ENCODE measurements around the gene OR4C11. TPM values are rescaled to one million over a fixed set of nuclear protein-coding genes. Genes with fewer than 3 reads are reported as not detected.

The OR4C11 gene, protein sequence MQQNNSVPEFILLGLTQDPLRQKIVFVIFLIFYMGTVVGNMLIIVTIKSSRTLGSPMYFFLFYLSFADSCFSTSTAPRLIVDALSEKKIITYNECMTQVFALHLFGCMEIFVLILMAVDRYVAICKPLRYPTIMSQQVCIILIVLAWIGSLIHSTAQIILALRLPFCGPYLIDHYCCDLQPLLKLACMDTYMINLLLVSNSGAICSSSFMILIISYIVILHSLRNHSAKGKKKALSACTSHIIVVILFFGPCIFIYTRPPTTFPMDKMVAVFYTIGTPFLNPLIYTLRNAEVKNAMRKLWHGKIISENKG
- total RNA-seq = not detected in 2 replicates

DNA sequence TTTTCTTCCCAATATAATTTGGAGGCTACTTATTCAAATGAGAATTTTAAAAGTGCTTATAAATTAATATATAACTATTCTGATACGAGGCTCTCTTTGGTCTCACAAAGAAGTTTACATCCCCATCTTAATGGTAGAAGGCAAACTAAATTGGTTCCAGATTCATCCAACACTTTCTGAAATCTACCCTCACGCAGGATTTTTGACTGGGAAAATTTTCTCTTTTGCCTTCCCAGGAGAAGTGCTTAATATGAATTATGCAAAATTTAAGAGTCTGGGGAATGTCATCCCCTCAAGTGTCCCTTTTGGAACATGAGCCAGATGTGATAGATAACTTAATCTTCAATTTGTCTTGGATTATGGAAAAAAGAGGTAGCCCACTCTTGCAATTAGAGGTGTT is at the start of gene OR4C11:
Gene OR4C11, minus strand, starts transcription at position 101 of the 400 bp plus-strand sequence. CDS start 3,272 bp downstream, outside the sequence.

GRCh38 chr11:55648027-55648426 is 40.6 kb upstream of the OR4C11 start, which contains the start of gene OR4S2:
Gene OR4S2, plus strand, starts transcription at chr11:55648327. Its CDS starts 2,577 bp downstream, at chr11:55650904.

DNA sequence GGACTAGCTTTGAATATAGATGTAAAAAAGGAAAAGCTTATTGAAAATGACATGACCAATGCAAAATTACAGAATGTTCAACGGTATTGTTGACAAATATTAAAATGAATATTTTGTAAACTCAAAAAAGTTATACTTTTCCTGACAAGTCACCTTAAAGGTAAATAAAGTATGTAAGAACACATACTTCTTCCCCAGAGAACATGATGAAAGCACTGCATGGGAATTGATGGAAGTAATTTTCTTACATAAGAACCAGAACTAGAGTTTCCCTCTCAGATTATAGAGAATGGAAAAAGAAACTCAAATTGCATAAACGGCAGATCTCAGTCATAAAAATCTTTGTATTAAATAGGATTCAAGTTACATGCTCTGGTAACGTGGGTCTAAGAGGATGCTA is 27.4 kb upstream of the OR4C11 start, which contains the start of gene OR4P4:
Gene OR4P4, plus strand, starts transcription at position 301 of the 400 bp plus-strand sequence.

GRCh38 chr11:55571828-55572227 is 35.6 kb downstream of the OR4C11 start, which contains the start of gene OR4C16:
Gene OR4C16, plus strand, starts transcription at chr11:55572128. Its CDS starts 0 bp downstream, at chr11:55572128.

DNA sequence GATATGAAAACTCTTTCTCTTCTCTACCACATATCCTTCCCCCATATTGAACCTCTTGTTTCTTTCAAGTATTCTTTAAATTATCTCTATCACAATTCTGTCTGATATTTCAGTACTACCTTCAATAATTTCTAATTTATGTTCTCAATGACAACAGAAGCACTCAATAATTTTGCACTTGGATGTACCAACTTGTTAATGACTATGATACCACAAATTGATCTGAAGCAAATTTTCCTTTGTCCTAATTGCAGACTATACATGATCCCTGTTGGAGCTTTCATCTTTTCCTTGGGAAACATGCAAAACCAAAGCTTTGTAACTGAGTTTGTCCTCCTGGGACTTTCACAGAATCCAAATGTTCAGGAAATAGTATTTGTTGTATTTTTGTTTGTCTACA is 53.3 kb downstream of the OR4C11 start, which contains the start of gene OR4C15:
Gene OR4C15, plus strand, starts transcription at position 301 of the 400 bp plus-strand sequence. Its CDS starts 0 bp downstream, at position 301.

Other genes with a start within 250 kb of the OR4C11 start
- gene OR4A15, start 239.7 kb downstream of the OR4C11 start, total RNA-seq = not detected in 2 replicates
- gene OR4C15, start 53.2 kb downstream of the OR4C11 start, total RNA-seq = not detected in 2 replicates
- not detected in 2 replicates for gene OR4C16, start 35.5 kb downstream of the OR4C11 start, total RNA-seq
- gene OR4P4, start 27.5 kb upstream of the OR4C11 start, total RNA-seq = not detected in 2 replicates
- gene OR4S2, start 40.7 kb upstream of the OR4C11 start, total RNA-seq = not detected in 2 replicates
- not detected in 2 replicates for gene OR4C6, start 54.6 kb upstream of the OR4C11 start, total RNA-seq
- not detected in 2 replicates for gene OR5D13, start 165.8 kb upstream of the OR4C11 start, total RNA-seq
- gene OR5D14, start 187.9 kb upstream of the OR4C11 start, total RNA-seq = not detected in 2 replicates
- gene OR5L1, start 203.7 kb upstream of the OR4C11 start, total RNA-seq = not detected in 2 replicates
- gene OR5D18, start 212.0 kb upstream of the OR4C11 start, total RNA-seq = not detected in 2 replicates
- gene OR5L2, start 219.6 kb upstream of the OR4C11 start, total RNA-seq = not detected in 2 replicates
- gene OR5D16, start 231.1 kb upstream of the OR4C11 start, total RNA-seq = not detected in 2 replicates

Measured in smooth muscle cell of the pulmonary artery (primary cell).